K562 (cell line): Measurements from ENCODE around the gene CCDC78. TPM values are rescaled to one million over a fixed set of nuclear protein-coding genes. Genes with fewer than 3 reads are reported as not detected.

ENCODE experiments used
- NR4A1 ChIP-seq, 2 experiments: fragments of 250-450 bp in 1 of 2; fragments of 450-650 bp in 1 of 2; sonication (Bioruptor Pico) in 1 of 2; IDR thresholded peaks; 2 replicates each; pipeline versions ENCODE4 v1.4.0 to v1.6.1; 2016 to 2020; ENCODE audit warnings: mild to moderate bottlenecking in 2 of 2, missing compliant biosample characterization in 1 of 2, missing genetic modification characterization in 1 of 2, moderate library complexity in 1 of 2
- ZFPM2 ChIP-seq: fragments of 250-450 bp; sonication (Bioruptor Pico); IDR thresholded peaks from 2 replicates; pipeline ENCODE4 v1.5.1; 2022; ENCODE audit warnings: mild to moderate bottlenecking
- polyA plus RNA-seq, 8 experiments: library from polyadenylated mRNA; depleted of rRNA in 4 of 8; stranded (reverse) in 5 of 8; unstranded in 3 of 8; fragments of >200 nt; fragmentation: Nextera tagmentation in 2 of 8; fragmentation: Illumina TruSeq in 1 of 8; extraction: Ambion mirVana in 2 of 8; extraction: Trizol in 1 of 8; gene quantifications; 2 replicates each; pipeline versions ENCODE4 v1.2.1 to v1.2.3, GENCODE V29; 2011 to 2014; ENCODE audit warnings: inconsistent platforms in 1 of 8, missing spikeins in 1 of 8
- total RNA-seq, 7 experiments: library from RNA; depleted of rRNA in 6 of 7; stranded (reverse); fragments of >200 nt in 6 of 7; fragmentation: Illumina TruSeq in 2 of 7; extraction: Trizol in 2 of 7; gene quantifications; 2 replicates each; pipeline versions ENCODE4 v1.2.1 to v1.2.3, GENCODE V29; 2011 to 2021; ENCODE audit warnings: low replicate concordance in 1 of 7
- TF ChIP-seq, protein P1 (sequence below): fragments of 450-650 bp; IDR thresholded peaks from 2 replicates; pipeline ENCODE4 v1.6.1; 2016; ENCODE audit warnings: mild to moderate bottlenecking, moderate library complexity
- TF ChIP-seq, protein P2 (sequence below): sonication (generic); formaldehyde crosslinking; IDR thresholded peaks from 2 replicates; pipeline ENCODE4 v1.8.0; 2023; ENCODE audit warnings: missing genetic modification reagents, mild to moderate bottlenecking, borderline replicate concordance
- TF ChIP-seq, protein P3 (sequence below): fragments of 250-450 bp; sonication (Bioruptor Pico); IDR thresholded peaks from 2 replicates; pipeline ENCODE4 v1.5.0; 2022; ENCODE audit warnings: mild to moderate bottlenecking

Gene CCDC78
- total and polyA plus RNA-seq, 9 of the 15 experiments (the other 6 are each of a cell fraction or from before 2014, with no cell fraction given) = 0.24 to 17.7 (median 2.9) TPM

DNA sequence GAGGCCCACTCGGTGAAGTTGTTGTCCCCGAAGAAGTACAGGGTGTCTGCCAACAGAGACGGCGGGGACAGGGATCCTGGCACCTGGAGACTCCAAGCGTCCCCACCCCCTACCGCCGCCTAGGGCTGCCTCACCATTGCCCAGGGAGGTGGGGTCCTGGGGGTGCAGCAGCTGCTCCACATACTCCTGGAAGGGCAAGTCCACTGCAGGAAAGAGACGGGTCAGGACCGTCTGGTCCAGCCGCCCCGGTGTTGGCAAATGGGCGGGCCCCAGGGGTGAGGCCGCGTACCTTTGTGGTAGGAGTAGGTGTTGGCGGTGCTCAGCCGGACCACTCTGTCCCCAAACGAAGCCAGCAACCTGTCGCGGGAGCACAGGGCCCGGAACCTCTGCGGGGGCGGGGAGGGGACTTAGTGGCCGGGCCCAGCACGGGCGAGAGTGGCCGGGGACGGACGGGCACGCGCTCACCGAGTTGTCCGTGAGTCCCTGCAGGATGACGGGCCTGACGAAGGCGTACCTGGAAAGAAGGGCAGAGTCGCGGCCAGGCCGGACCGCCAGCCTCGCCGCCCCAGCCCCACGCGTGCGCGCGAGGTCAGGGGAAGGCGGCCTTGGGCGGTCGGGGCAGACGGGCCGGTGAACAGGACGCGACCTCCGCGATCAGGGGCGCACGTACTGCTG, 42.7 kb downstream of the CCDC78 start (continued):
- TF ChIP-seq, protein P1, sequence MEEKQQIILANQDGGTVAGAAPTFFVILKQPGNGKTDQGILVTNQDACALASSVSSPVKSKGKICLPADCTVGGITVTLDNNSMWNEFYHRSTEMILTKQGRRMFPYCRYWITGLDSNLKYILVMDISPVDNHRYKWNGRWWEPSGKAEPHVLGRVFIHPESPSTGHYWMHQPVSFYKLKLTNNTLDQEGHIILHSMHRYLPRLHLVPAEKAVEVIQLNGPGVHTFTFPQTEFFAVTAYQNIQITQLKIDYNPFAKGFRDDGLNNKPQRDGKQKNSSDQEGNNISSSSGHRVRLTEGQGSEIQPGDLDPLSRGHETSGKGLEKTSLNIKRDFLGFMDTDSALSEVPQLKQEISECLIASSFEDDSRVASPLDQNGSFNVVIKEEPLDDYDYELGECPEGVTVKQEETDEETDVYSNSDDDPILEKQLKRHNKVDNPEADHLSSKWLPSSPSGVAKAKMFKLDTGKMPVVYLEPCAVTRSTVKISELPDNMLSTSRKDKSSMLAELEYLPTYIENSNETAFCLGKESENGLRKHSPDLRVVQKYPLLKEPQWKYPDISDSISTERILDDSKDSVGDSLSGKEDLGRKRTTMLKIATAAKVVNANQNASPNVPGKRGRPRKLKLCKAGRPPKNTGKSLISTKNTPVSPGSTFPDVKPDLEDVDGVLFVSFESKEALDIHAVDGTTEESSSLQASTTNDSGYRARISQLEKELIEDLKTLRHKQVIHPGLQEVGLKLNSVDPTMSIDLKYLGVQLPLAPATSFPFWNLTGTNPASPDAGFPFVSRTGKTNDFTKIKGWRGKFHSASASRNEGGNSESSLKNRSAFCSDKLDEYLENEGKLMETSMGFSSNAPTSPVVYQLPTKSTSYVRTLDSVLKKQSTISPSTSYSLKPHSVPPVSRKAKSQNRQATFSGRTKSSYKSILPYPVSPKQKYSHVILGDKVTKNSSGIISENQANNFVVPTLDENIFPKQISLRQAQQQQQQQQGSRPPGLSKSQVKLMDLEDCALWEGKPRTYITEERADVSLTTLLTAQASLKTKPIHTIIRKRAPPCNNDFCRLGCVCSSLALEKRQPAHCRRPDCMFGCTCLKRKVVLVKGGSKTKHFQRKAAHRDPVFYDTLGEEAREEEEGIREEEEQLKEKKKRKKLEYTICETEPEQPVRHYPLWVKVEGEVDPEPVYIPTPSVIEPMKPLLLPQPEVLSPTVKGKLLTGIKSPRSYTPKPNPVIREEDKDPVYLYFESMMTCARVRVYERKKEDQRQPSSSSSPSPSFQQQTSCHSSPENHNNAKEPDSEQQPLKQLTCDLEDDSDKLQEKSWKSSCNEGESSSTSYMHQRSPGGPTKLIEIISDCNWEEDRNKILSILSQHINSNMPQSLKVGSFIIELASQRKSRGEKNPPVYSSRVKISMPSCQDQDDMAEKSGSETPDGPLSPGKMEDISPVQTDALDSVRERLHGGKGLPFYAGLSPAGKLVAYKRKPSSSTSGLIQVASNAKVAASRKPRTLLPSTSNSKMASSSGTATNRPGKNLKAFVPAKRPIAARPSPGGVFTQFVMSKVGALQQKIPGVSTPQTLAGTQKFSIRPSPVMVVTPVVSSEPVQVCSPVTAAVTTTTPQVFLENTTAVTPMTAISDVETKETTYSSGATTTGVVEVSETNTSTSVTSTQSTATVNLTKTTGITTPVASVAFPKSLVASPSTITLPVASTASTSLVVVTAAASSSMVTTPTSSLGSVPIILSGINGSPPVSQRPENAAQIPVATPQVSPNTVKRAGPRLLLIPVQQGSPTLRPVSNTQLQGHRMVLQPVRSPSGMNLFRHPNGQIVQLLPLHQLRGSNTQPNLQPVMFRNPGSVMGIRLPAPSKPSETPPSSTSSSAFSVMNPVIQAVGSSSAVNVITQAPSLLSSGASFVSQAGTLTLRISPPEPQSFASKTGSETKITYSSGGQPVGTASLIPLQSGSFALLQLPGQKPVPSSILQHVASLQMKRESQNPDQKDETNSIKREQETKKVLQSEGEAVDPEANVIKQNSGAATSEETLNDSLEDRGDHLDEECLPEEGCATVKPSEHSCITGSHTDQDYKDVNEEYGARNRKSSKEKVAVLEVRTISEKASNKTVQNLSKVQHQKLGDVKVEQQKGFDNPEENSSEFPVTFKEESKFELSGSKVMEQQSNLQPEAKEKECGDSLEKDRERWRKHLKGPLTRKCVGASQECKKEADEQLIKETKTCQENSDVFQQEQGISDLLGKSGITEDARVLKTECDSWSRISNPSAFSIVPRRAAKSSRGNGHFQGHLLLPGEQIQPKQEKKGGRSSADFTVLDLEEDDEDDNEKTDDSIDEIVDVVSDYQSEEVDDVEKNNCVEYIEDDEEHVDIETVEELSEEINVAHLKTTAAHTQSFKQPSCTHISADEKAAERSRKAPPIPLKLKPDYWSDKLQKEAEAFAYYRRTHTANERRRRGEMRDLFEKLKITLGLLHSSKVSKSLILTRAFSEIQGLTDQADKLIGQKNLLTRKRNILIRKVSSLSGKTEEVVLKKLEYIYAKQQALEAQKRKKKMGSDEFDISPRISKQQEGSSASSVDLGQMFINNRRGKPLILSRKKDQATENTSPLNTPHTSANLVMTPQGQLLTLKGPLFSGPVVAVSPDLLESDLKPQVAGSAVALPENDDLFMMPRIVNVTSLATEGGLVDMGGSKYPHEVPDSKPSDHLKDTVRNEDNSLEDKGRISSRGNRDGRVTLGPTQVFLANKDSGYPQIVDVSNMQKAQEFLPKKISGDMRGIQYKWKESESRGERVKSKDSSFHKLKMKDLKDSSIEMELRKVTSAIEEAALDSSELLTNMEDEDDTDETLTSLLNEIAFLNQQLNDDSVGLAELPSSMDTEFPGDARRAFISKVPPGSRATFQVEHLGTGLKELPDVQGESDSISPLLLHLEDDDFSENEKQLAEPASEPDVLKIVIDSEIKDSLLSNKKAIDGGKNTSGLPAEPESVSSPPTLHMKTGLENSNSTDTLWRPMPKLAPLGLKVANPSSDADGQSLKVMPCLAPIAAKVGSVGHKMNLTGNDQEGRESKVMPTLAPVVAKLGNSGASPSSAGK = peak; percentile 78; the same call in 1 of the 2 replicates
- TF ChIP-seq NR4A1 (CRISPR knock-in tag; IDR thresholded peaks at IDR 0.05) (peak; percentile 59; the same call in 1 of the 2 replicates), NR4A1 (tag; IDR thresholded peaks at IDR 0.05) (no peak), ZFPM2 (CRISPR knock-in tag) (peak; percentile 85; the same call in 1 of the 2 replicates)
- TF ChIP-seq, protein P2, sequence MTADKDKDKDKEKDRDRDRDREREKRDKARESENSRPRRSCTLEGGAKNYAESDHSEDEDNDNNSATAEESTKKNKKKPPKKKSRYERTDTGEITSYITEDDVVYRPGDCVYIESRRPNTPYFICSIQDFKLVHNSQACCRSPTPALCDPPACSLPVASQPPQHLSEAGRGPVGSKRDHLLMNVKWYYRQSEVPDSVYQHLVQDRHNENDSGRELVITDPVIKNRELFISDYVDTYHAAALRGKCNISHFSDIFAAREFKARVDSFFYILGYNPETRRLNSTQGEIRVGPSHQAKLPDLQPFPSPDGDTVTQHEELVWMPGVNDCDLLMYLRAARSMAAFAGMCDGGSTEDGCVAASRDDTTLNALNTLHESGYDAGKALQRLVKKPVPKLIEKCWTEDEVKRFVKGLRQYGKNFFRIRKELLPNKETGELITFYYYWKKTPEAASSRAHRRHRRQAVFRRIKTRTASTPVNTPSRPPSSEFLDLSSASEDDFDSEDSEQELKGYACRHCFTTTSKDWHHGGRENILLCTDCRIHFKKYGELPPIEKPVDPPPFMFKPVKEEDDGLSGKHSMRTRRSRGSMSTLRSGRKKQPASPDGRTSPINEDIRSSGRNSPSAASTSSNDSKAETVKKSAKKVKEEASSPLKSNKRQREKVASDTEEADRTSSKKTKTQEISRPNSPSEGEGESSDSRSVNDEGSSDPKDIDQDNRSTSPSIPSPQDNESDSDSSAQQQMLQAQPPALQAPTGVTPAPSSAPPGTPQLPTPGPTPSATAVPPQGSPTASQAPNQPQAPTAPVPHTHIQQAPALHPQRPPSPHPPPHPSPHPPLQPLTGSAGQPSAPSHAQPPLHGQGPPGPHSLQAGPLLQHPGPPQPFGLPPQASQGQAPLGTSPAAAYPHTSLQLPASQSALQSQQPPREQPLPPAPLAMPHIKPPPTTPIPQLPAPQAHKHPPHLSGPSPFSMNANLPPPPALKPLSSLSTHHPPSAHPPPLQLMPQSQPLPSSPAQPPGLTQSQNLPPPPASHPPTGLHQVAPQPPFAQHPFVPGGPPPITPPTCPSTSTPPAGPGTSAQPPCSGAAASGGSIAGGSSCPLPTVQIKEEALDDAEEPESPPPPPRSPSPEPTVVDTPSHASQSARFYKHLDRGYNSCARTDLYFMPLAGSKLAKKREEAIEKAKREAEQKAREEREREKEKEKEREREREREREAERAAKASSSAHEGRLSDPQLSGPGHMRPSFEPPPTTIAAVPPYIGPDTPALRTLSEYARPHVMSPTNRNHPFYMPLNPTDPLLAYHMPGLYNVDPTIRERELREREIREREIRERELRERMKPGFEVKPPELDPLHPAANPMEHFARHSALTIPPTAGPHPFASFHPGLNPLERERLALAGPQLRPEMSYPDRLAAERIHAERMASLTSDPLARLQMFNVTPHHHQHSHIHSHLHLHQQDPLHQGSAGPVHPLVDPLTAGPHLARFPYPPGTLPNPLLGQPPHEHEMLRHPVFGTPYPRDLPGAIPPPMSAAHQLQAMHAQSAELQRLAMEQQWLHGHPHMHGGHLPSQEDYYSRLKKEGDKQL = no peak
- TF ChIP-seq, protein P3, sequence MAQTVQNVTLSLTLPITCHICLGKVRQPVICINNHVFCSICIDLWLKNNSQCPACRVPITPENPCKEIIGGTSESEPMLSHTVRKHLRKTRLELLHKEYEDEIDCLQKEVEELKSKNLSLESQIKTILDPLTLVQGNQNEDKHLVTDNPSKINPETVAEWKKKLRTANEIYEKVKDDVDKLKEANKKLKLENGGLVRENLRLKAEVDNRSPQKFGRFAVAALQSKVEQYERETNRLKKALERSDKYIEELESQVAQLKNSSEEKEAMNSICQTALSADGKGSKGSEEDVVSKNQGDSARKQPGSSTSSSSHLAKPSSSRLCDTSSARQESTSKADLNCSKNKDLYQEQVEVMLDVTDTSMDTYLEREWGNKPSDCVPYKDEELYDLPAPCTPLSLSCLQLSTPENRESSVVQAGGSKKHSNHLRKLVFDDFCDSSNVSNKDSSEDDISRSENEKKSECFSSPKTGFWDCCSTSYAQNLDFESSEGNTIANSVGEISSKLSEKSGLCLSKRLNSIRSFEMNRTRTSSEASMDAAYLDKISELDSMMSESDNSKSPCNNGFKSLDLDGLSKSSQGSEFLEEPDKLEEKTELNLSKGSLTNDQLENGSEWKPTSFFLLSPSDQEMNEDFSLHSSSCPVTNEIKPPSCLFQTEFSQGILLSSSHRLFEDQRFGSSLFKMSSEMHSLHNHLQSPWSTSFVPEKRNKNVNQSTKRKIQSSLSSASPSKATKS (CRISPR knock-in tag) = no peak
